T-helper 2 cell treated with Interferon-gamma antibody and Interleukin-4, amounts not matched to agents 5 μg/mL and 100 μg/mL, for 36 hours (primary cell): ENCODE measurements around the gene ANKMY2.
A peak's percentile ranks its signal among the peaks of the same experiment; 100 is the strongest.
"Not testable (repeated sequence)": the region's sequence is repeated elsewhere in the genome, so short reads cannot be mapped to it uniquely, and the experiment has no call there.

Experiments
- DNase-seq: peaks from one replicate; pipeline ENCODE4 v3.0.0; 2021; ENCODE audit warnings: low spot score
- H3K27ac Mint-ChIP-seq: one replicate; pipeline ENCODE4 v1.8.0; 2021; ENCODE audit warnings: mild to moderate bottlenecking, mixed read lengths
- H3K27me3 Mint-ChIP-seq: one replicate; pipeline ENCODE4 v1.8.0; 2021; ENCODE audit warnings: low read depth, mixed read lengths
- H3K36me3 Mint-ChIP-seq: one replicate; pipeline ENCODE4 v1.8.0; 2021; ENCODE audit warnings: low read depth, mixed read lengths
- H3K4me1 Mint-ChIP-seq: one replicate; pipeline ENCODE4 v1.8.0; 2021; ENCODE audit warnings: low read depth, mixed read lengths
- H3K4me3 Mint-ChIP-seq: one replicate; pipeline ENCODE4 v1.8.0; 2022; ENCODE audit warnings: mild to moderate bottlenecking, moderate library complexity, mixed read lengths
- H3K9me3 Mint-ChIP-seq: one replicate; pipeline ENCODE4 v1.8.0; 2021; ENCODE audit warnings: mixed read lengths

ANKMY2 gene

GRCh38 chr7:16669581-16669980 lies 24.0 kb upstream of the ANKMY2 start:
- Mint-ChIP-seq H3K27me3 (no peaks in the 10 kb centered on the region), H3K9me3 (no peaks in the 10 kb centered on the region), H3K4me3 (no peak overlapping the region), H3K36me3 (peaks cover 45% of the 10 kb centered on the region), H3K4me1 (peaks cover 6% of the 10 kb centered on the region), H3K27ac (no peak overlapping the region)
- DNase-seq: no peak

GRCh38 chr7:16668978-16669377 lies 23.4 kb upstream of the ANKMY2 start:
- peaks cover 49% of the 10 kb centered on the region for H3K36me3 Mint-ChIP-seq
- H3K9me3 Mint-ChIP-seq: no peaks in the 10 kb centered on the region
- no peaks in the 10 kb centered on the region for H3K27me3 Mint-ChIP-seq
- no peak overlapping the region for H3K4me3 Mint-ChIP-seq
- DNase-seq: no peak
- H3K27ac Mint-ChIP-seq: no peak overlapping the region
- peaks cover 6% of the 10 kb centered on the region for H3K4me1 Mint-ChIP-seq

GRCh38 chr7:16668049-16668858 lies 22.7 kb upstream of the ANKMY2 start:
- Mint-ChIP-seq H3K9me3 (no peaks in the 10 kb centered on the region), H3K27me3 (no peaks in the 10 kb centered on the region), H3K4me3 (no peak overlapping the region), H3K4me1 (peaks cover 6% of the 10 kb centered on the region), H3K36me3 (peaks cover 49% of the 10 kb centered on the region), H3K27ac (no peak overlapping the region)
- DNase-seq: no peak

GRCh38 chr7:16667355-16667754 lies 21.8 kb upstream of the ANKMY2 start:
- DNase-seq: no peak
- no peak overlapping the region for H3K27ac Mint-ChIP-seq
- H3K27me3 Mint-ChIP-seq: no peaks in the 10 kb centered on the region
- no peaks in the 10 kb centered on the region for H3K9me3 Mint-ChIP-seq
- H3K4me3 Mint-ChIP-seq: no peak overlapping the region
- peaks cover 4% of the 10 kb centered on the region for H3K4me1 Mint-ChIP-seq
- peaks cover 43% of the 10 kb centered on the region for H3K36me3 Mint-ChIP-seq

- Mint-ChIP-seq H3K36me3 (peaks cover 18% of the 10 kb centered on the region), H3K27ac (no peak overlapping the region), H3K4me1 (peaks cover 14% of the 10 kb centered on the region), H3K27me3 (no peaks in the 10 kb centered on the region), H3K4me3 (no peak overlapping the region), H3K9me3 (no peaks in the 10 kb centered on the region)
- DNase-seq: no peak
Observed at GRCh38 chr7:16661924-16662323, 16.4 kb upstream of the ANKMY2 start.

GRCh38 chr7:16660702-16661464 lies 15.3 kb upstream of the ANKMY2 start:
- DNase-seq: no peak
- Mint-ChIP-seq H3K27me3 (no peaks in the 10 kb centered on the region), H3K4me3 (no peak overlapping the region), H3K4me1 (peaks cover 17% of the 10 kb centered on the region), H3K27ac (no peak overlapping the region), H3K9me3 (no peaks in the 10 kb centered on the region), H3K36me3 (peaks cover 22% of the 10 kb centered on the region)

GRCh38 chr7:16659854-16660497 lies 14.4 kb upstream of the ANKMY2 start:
- H3K9me3 Mint-ChIP-seq, H3K27me3 Mint-ChIP-seq, H3K4me3 Mint-ChIP-seq, H3K27ac Mint-ChIP-seq, DNase-seq: not testable (repeated sequence)
- Mint-ChIP-seq H3K36me3 (peaks cover 17% of the 10 kb centered on the region), H3K4me1 (peaks cover 19% of the 10 kb centered on the region)

GRCh38 chr7:16657656-16658279 lies 12.2 kb upstream of the ANKMY2 start:
- H3K27ac Mint-ChIP-seq: peak overlapping the region; percentile 32
- no peaks in the 10 kb centered on the region for H3K27me3 Mint-ChIP-seq
- DNase-seq: no peak
- H3K9me3 Mint-ChIP-seq: no peaks in the 10 kb centered on the region
- peaks cover 16% of the 10 kb centered on the region for H3K36me3 Mint-ChIP-seq
- peaks cover 25% of the 10 kb centered on the region for H3K4me1 Mint-ChIP-seq
- no peak overlapping the region for H3K4me3 Mint-ChIP-seq

GRCh38 chr7:16656141-16656540 lies 10.6 kb upstream of the ANKMY2 start:
- H3K4me1 Mint-ChIP-seq: peaks cover 32% of the 10 kb centered on the region
- no peaks in the 10 kb centered on the region for H3K27me3 Mint-ChIP-seq
- no peaks in the 10 kb centered on the region for H3K9me3 Mint-ChIP-seq
- no peak for DNase-seq
- peaks cover 18% of the 10 kb centered on the region for H3K36me3 Mint-ChIP-seq
- H3K4me3 Mint-ChIP-seq: no peak overlapping the region
- H3K27ac Mint-ChIP-seq: no peak overlapping the region

GRCh38 chr7:16655394-16655793 lies 9.8 kb upstream of the ANKMY2 start:
- no peaks in the 10 kb centered on the region for H3K9me3 Mint-ChIP-seq
- DNase-seq: no peak
- no peak overlapping the region for H3K4me3 Mint-ChIP-seq
- H3K36me3 Mint-ChIP-seq: peaks cover 18% of the 10 kb centered on the region
- peaks cover 33% of the 10 kb centered on the region for H3K4me1 Mint-ChIP-seq
- H3K27me3 Mint-ChIP-seq: no peaks in the 10 kb centered on the region
- no peak overlapping the region for H3K27ac Mint-ChIP-seq

- no peak overlapping the region for H3K27ac Mint-ChIP-seq
- no peak for DNase-seq
- H3K9me3 Mint-ChIP-seq: no peaks in the 10 kb centered on the region
- peaks cover 24% of the 10 kb centered on the region for H3K36me3 Mint-ChIP-seq
- no peaks in the 10 kb centered on the region for H3K27me3 Mint-ChIP-seq
- H3K4me3 Mint-ChIP-seq: no peak overlapping the region
- H3K4me1 Mint-ChIP-seq: peaks cover 49% of the 10 kb centered on the region
Observed at GRCh38 chr7:16652888-16653287, 7.3 kb upstream of the ANKMY2 start.

- DNase-seq: no peak
- H3K27ac Mint-ChIP-seq: no peak overlapping the region
- H3K9me3 Mint-ChIP-seq: no peaks in the 10 kb centered on the region
- H3K4me3 Mint-ChIP-seq: no peak overlapping the region
- H3K36me3 Mint-ChIP-seq: peaks cover 21% of the 10 kb centered on the region
- H3K4me1 Mint-ChIP-seq: peaks cover 49% of the 10 kb centered on the region
- no peaks in the 10 kb centered on the region for H3K27me3 Mint-ChIP-seq
Observed at GRCh38 chr7:16652240-16652583, 6.7 kb upstream of the ANKMY2 start.

GRCh38 chr7:16651396-16652239 lies 6.1 kb upstream of the ANKMY2 start:
- H3K4me3 Mint-ChIP-seq: no peak overlapping the region
- H3K27ac Mint-ChIP-seq: no peak overlapping the region
- peaks cover 53% of the 10 kb centered on the region for H3K4me1 Mint-ChIP-seq
- peaks cover 20% of the 10 kb centered on the region for H3K36me3 Mint-ChIP-seq
- no peak for DNase-seq
- no peaks in the 10 kb centered on the region for H3K9me3 Mint-ChIP-seq
- H3K27me3 Mint-ChIP-seq: no peaks in the 10 kb centered on the region
